H1 (cell line): Measurements from ENCODE around the gene SLC7A8. TPM values are rescaled to one million over a fixed set of nuclear protein-coding genes. Genes with fewer than 3 reads are reported as not detected.

Source experiments
- CTCF ChIA-PET: fragments of 300-600 bp; sonication (Branson Sonifier 250); formaldehyde crosslinking; loops from one replicate; lab custom pipeline; 2021; ENCODE audit not compliant: partially characterized antibody; lab: Charles Lee
- POLR2A ChIA-PET: fragments of 300-600 bp; sonication (Branson Sonifier 250); formaldehyde crosslinking; loops from one replicate; lab custom pipeline; 2021; ENCODE audit warnings: inconsistent platforms; ENCODE audit not compliant: partially characterized antibody; lab: Charles Lee
- DNase-seq, 2 experiments: peaks; one replicate each; pipeline versions ENCODE4 v3.0.0 to v3.0.0-alpha.2; 2010 to 2022; ENCODE audit warnings: low spot score in 2 of 2, low read depth in 1 of 2, mixed read lengths in 1 of 2
- FAIRE-seq: peaks from 2 replicates; lab custom pipeline; 2011; peaks lifted over from hg19 to GRCh38; lab: Jason Lieb, UNC
- H2AFZ ChIP-seq: 2 replicates; pipeline ENCODE4 v1.8.1; 2012; ENCODE audit warnings: low read length, inconsistent platforms
- H2AK5ac ChIP-seq: 2 replicates; pipeline ENCODE4 v1.6.1; 2013; ENCODE audit warnings: low read depth, low read length
- H2BK120ac ChIP-seq: replicated peaks from 2 replicates; pipeline ENCODE3; 2013; ENCODE audit warnings: low read depth, low read length, inconsistent platforms
- H2BK12ac ChIP-seq: 2 replicates; pipeline ENCODE4 v1.6.1; 2013; ENCODE audit warnings: low read depth, low read length
- H2BK15ac ChIP-seq: 2 replicates; pipeline ENCODE4 v1.6.1; 2013; ENCODE audit warnings: low read length
- H2BK20ac ChIP-seq: 2 replicates; pipeline ENCODE4 v1.6.1; 2013; ENCODE audit warnings: low read length
- H2BK5ac ChIP-seq: 2 replicates; pipeline ENCODE4 v1.6.1; 2013; ENCODE audit warnings: low read depth, low read length
- H3K14ac ChIP-seq: 2 replicates; pipeline ENCODE4 v1.6.1; 2013; ENCODE audit warnings: inconsistent platforms; ENCODE audit not compliant: insufficient read length
- H3K18ac ChIP-seq: 2 replicates; pipeline ENCODE4 v1.6.1; 2013; ENCODE audit warnings: low read length; ENCODE audit errors: extremely low read depth
- H3K23ac ChIP-seq: 2 replicates; pipeline ENCODE4 v1.6.1; 2013; ENCODE audit warnings: inconsistent platforms; ENCODE audit not compliant: insufficient read length
- H3K23me2 ChIP-seq: 2 replicates; pipeline ENCODE4 v1.6.1; 2013; ENCODE audit warnings: low read depth, low read length
- H3K27ac ChIP-seq: 2 replicates; pipeline ENCODE4 v1.6.1; 2011; ENCODE audit warnings: low read depth, low read length, inconsistent platforms
- H3K27me3 ChIP-seq, 4 experiments: replicated peaks in 1 of 4; 1 replicate in 1 of 4; 2 replicates in 3 of 4; pipeline versions ENCODE4 v1.6.1 to v1.8.1; 2011 to 2013; ENCODE audit warnings: low read length in 3 of 4, mild to moderate bottlenecking in 3 of 4, inconsistent platforms in 2 of 4, mixed read lengths in 2 of 4, moderate library complexity in 1 of 4; ENCODE audit not compliant: control insufficient read depth in 3 of 4, insufficient read depth in 3 of 4; ENCODE audit errors: extremely low read depth in 1 of 4
- H3K36me3 ChIP-seq, 4 experiments: 2 replicates each; pipeline versions ENCODE4 v1.6.1 to v1.8.1; 2011 to 2013; ENCODE audit warnings: mild to moderate bottlenecking in 4 of 4, low read length in 3 of 4, moderate library complexity in 2 of 4, control low read depth in 1 of 4, inconsistent platforms in 1 of 4; ENCODE audit not compliant: insufficient read depth in 4 of 4, control insufficient read depth in 2 of 4
- H3K4ac ChIP-seq: replicated peaks from 2 replicates; pipeline ENCODE3; 2013; ENCODE audit warnings: low read length, low read depth, mixed read lengths, inconsistent platforms; ENCODE audit not compliant: insufficient read length
- H3K4me1 ChIP-seq, 4 experiments: replicated peaks in 1 of 4; 1 replicate in 1 of 4; 2 replicates in 3 of 4; pipeline versions ENCODE4 v1.6.1 to v1.8.1; 2011 to 2013; ENCODE audit warnings: low read length in 3 of 4, inconsistent platforms in 2 of 4, mixed read lengths in 1 of 4; ENCODE audit not compliant: insufficient read depth in 4 of 4, control insufficient read depth in 3 of 4
- H3K4me2 ChIP-seq, 2 experiments: 2 replicates each; pipeline versions ENCODE4 v1.6.1 to v1.8.1; 2011 to 2013; ENCODE audit warnings: low read depth in 2 of 2, low read length in 2 of 2, control low read depth in 1 of 2, inconsistent platforms in 1 of 2, mild to moderate bottlenecking in 1 of 2; ENCODE audit not compliant: insufficient read depth in 1 of 2
- H3K4me3 ChIP-seq, 4 experiments: fragments of 200-600, 300-600 bp in 1 of 4; sonication (generic), shearing (Covaris generic), sonication (Bioruptor Twin) in 1 of 4; 2 replicates each; pipeline versions ENCODE4 v1.5.1 to v1.8.1; 2011 to 2016; ENCODE audit warnings: low read length in 4 of 4, low read depth in 3 of 4, control low read depth in 2 of 4, inconsistent platforms in 2 of 4, mild to moderate bottlenecking in 2 of 4, mixed read lengths in 1 of 4, moderate library complexity in 1 of 4; ENCODE audit not compliant: insufficient read depth in 2 of 4; ENCODE audit errors: extremely low read depth in 1 of 4
- H3K56ac ChIP-seq: replicated peaks from 2 replicates; pipeline ENCODE3; 2013; ENCODE audit warnings: low read depth, mild to moderate bottlenecking, mixed read lengths, low read length, inconsistent platforms; ENCODE audit not compliant: insufficient read length
- H3K79me1 ChIP-seq: 2 replicates; pipeline ENCODE4 v1.6.1; 2013; ENCODE audit warnings: low read depth, low read length, control low read depth
- H3K79me2 ChIP-seq, 2 experiments: 2 replicates each; pipeline versions ENCODE4 v1.6.1 to v1.8.1; 2012 to 2013; ENCODE audit warnings: low read length in 2 of 2, mild to moderate bottlenecking in 2 of 2, inconsistent platforms in 1 of 2; ENCODE audit not compliant: insufficient read depth in 2 of 2, control insufficient read depth in 1 of 2
- H3K9ac ChIP-seq, 4 experiments: replicated peaks in 1 of 4; 1 replicate in 1 of 4; 2 replicates in 3 of 4; pipeline versions ENCODE4 v1.6.1 to v1.8.1; 2011 to 2013; ENCODE audit warnings: low read depth in 3 of 4, low read length in 3 of 4, control low read depth in 2 of 4, mild to moderate bottlenecking in 2 of 4, moderate library complexity in 2 of 4, inconsistent platforms in 1 of 4; ENCODE audit errors: extremely low read depth in 1 of 4
- H3K9me3 ChIP-seq, 2 experiments: 2 replicates each; pipeline versions ENCODE4 v1.6.1 to v1.8.1; 2012 to 2013; ENCODE audit warnings: mild to moderate bottlenecking in 2 of 2, moderate library complexity in 2 of 2, control low read depth in 1 of 2, inconsistent platforms in 1 of 2, low read depth in 1 of 2, low read length in 1 of 2, mixed read lengths in 1 of 2; ENCODE audit not compliant: insufficient read depth in 2 of 2
- H4K20me1 ChIP-seq, 2 experiments: replicated peaks in 1 of 2; 2 replicates each; pipeline versions ENCODE3 to v1.8.1; 2011 to 2013; ENCODE audit warnings: inconsistent platforms in 2 of 2, low read length in 2 of 2, mild to moderate bottlenecking in 1 of 2; ENCODE audit not compliant: insufficient read depth in 2 of 2, control insufficient read depth in 1 of 2
- H4K5ac ChIP-seq: 2 replicates; pipeline ENCODE4 v1.6.1; 2013; ENCODE audit warnings: low read length, low read depth, mixed read lengths, inconsistent platforms; ENCODE audit not compliant: insufficient read length
- H4K8ac ChIP-seq: 2 replicates; pipeline ENCODE4 v1.8.0; 2013; ENCODE audit warnings: mild to moderate bottlenecking, moderate library complexity, low read length, inconsistent platforms; ENCODE audit not compliant: insufficient read depth; ENCODE audit errors: extremely low read depth
- H4K91ac ChIP-seq: replicated peaks from 2 replicates; pipeline ENCODE3; 2013; ENCODE audit warnings: low read length, mixed read lengths, inconsistent platforms; ENCODE audit not compliant: insufficient read length
- CBX8 ChIP-seq: fragments of 300-800, 300-1000 bp; sonication (generic); IDR thresholded peaks from 2 replicates; pipeline ENCODE4 v1.7.1; 2016; ENCODE audit warnings: low read depth, low read length, borderline replicate concordance
- EP300 ChIP-seq, 2 experiments: IDR thresholded peaks; 1 replicate in 1 of 2; 2 replicates in 1 of 2; pipeline ENCODE4 v1.6.1; 2011 to 2012; ENCODE audit warnings: low read depth in 2 of 2, low read length in 2 of 2, mild to moderate bottlenecking in 2 of 2, borderline replicate concordance in 1 of 2, inconsistent platforms in 1 of 2, moderate library complexity in 1 of 2
- HDAC6 ChIP-seq: IDR thresholded peaks from one replicate; pipeline ENCODE4 v1.7.1; 2012; ENCODE audit warnings: low read depth, mild to moderate bottlenecking, inconsistent platforms, low read length, moderate library complexity
- JUN ChIP-seq: IDR thresholded peaks from 2 replicates; pipeline ENCODE4 v1.6.1; 2011; ENCODE audit warnings: low read depth, mild to moderate bottlenecking, improper control_type of control experiment, low read length
- NANOG ChIP-seq: IDR thresholded peaks from 2 replicates; pipeline ENCODE4 v1.6.1; 2011; ENCODE audit warnings: low read length, low read depth, mild to moderate bottlenecking, inconsistent platforms; ENCODE audit not compliant: insufficient read depth, poor library complexity, severe bottlenecking
- POLR2AphosphoS5 ChIP-seq: IDR thresholded peaks from 2 replicates; pipeline ENCODE4 v1.6.1; 2011; ENCODE audit warnings: low read depth, low read length
- RAD21 ChIP-seq, 2 experiments: IDR thresholded peaks in 1 of 2; conservative IDR thresholded peaks in 1 of 2; 2 replicates each; pipeline ENCODE4 v1.6.1; 2011; ENCODE audit warnings: low read depth in 2 of 2, low read length in 2 of 2, improper control_type of control experiment in 1 of 2, inconsistent platforms in 1 of 2, mild to moderate bottlenecking in 1 of 2, moderate library complexity in 1 of 2
- SP2 ChIP-seq: IDR thresholded peaks from 2 replicates; pipeline ENCODE4 v1.6.1; 2012; ENCODE audit warnings: mild to moderate bottlenecking, low read length, inconsistent platforms
- TEAD4 ChIP-seq: IDR thresholded peaks from 2 replicates; pipeline ENCODE4 v1.6.1; 2012; ENCODE audit warnings: low read depth, low read length, inconsistent platforms, mixed read lengths
- YY1 ChIP-seq: IDR thresholded peaks from 2 replicates; pipeline ENCODE4 v1.6.1; 2011; ENCODE audit warnings: low read depth, mild to moderate bottlenecking, low read length
- WGBS, 2 experiments: shearing (Covaris generic) in 1 of 2; methylation state at CpG; one replicate each; pipeline versions ENCODE4 v1.1.6 to v1.1.7; 2013 to 2015; ENCODE audit warnings: low lambda C conversion rate in 2 of 2, mixed read lengths in 2 of 2, inconsistent platforms in 1 of 2, low coverage in 1 of 2, missing lambda C conversion rate in 1 of 2; ENCODE audit not compliant: insufficient replicate concordance in 2 of 2, insufficient coverage in 1 of 2, insufficient read length in 1 of 2; ENCODE audit errors: extremely low coverage in 1 of 2, missing lambda C conversion rate in 1 of 2; 5-methylcytosine and 5-hydroxymethylcytosine counted together
- polyA plus RNA-seq, 7 experiments: library from polyadenylated mRNA; depleted of rRNA in 3 of 7; stranded (reverse) in 5 of 7; unstranded in 2 of 7; fragments of >200 nt in 5 of 7; fragments of 200-250 nt in 2 of 7; gene quantifications; 1 replicate in 5 of 7; 2 replicates in 1 of 7; 4 replicates in 1 of 7; pipeline versions ENCODE4 v1.2.1 to v1.2.3, GENCODE V29; 2011 to 2013; ENCODE audit warnings: missing spikeins in 2 of 7, mixed read lengths in 2 of 7
- total RNA-seq: library from RNA; stranded (reverse); fragmentation: NEBNext Ultra II Directional; extraction: Animal tissue kit (Norgen Biotek cat#: 25700); gene quantifications from 2 replicates; pipeline ENCODE4 v1.2.1, GENCODE V29; 2021
- TF ChIP-seq, protein P1 (sequence below): IDR thresholded peaks from 2 replicates; pipeline ENCODE4 v1.6.1; 2011; ENCODE audit warnings: low read length, improper control_type of control experiment
- TF ChIP-seq, protein P2 (sequence below): IDR thresholded peaks from 2 replicates; pipeline ENCODE4 v1.6.1; 2012; ENCODE audit warnings: inconsistent platforms

The SLC7A8 gene
- total and polyA plus RNA-seq, 2 of the 8 experiments (the other 6 are each of a cell fraction or from before 2014, with no cell fraction given), result 182 to 204 TPM

DNA sequence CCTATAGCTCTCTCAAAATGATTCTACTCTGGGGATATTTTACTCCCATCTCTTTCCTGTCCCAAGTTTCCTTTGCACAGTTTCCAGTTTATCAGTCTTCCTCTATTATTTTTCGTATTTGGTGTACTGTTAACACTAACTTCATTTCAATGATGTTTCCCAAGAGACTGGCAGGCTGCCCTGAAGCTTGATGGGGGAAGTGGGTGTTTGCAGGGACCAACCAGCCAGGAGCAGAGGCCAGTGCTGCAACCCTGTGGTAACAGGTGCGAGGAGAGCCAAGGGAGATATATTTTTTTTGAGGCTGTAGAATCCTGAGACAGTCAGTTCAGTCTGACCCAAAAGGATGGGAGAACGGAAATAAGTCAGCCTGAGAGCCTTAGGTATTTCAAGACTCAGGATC, 52.6 kb downstream of the SLC7A8 start:
- H2BK120ac ChIP-seq, result no peak overlapping the region
- no peak overlapping the region for H4K5ac ChIP-seq
- H3K4ac ChIP-seq, result no peak overlapping the region
- no peak for DNase-seq
- H3K23ac ChIP-seq, result no peak overlapping the region
- no peaks in the 10 kb centered on the region for H3K79me2 ChIP-seq
- ChIA-PET CTCF (interaction anchor here (1.0 to 3.4 kb wide), 5 partner anchors 10 to 62 kb away, joined by 3 to 27 read pairs (median 5); no protein-coding TSS in a partner anchor), POLR2A (interaction anchor here (1.1 to 2.1 kb wide), 3 partner anchors 8 to 59 kb away, joined by 3 to 6 read pairs (median 3); no protein-coding TSS in a partner anchor)
- 0 out of 7 replicates have a peak, but pooled peaks cover 0 to under 1% (median 0%) of the 10 kb centered on the region in 4 experiments for H3K4me1 ChIP-seq
- H3K27me3 ChIP-seq, result no peaks in the 10 kb centered on the region
- 81% methylated on average over 3 of the region's 3 CpGs; no CpG with 5 or more reads in 1 of the 2 experiments for WGBS, 2 experiments
- H2BK5ac ChIP-seq, result no peak overlapping the region
- FAIRE-seq, result no peak
- no peak overlapping the region for H2BK15ac ChIP-seq
- no peak overlapping the region for H2AFZ ChIP-seq
- H3K18ac ChIP-seq, result no peak overlapping the region
- H4K20me1 ChIP-seq, result peaks cover 0 to 2% of the 10 kb centered on the region in 2 experiments
- no peak overlapping the region for H4K91ac ChIP-seq
- no peak overlapping the region for H3K4me3 ChIP-seq
- no peak overlapping the region for H4K8ac ChIP-seq
- H3K36me3 ChIP-seq, result peaks cover 15 to 52% (median 23%) of the 10 kb centered on the region in 4 experiments
- no peaks in the 10 kb centered on the region for H3K9me3 ChIP-seq
- H2AK5ac ChIP-seq, result no peak overlapping the region
- H3K56ac ChIP-seq, result no peak overlapping the region
- no peak overlapping the region for H3K14ac ChIP-seq
- H2BK20ac ChIP-seq, result no peak overlapping the region
- H3K27ac ChIP-seq, result no peak overlapping the region
- no peaks in the 10 kb centered on the region for H3K79me1 ChIP-seq
- no peaks in the 10 kb centered on the region for H3K23me2 ChIP-seq
- no peak overlapping the region for H3K4me2 ChIP-seq
- H3K9ac ChIP-seq, result no peak overlapping the region
- no peak overlapping the region for H2BK12ac ChIP-seq
- TF ChIP-seq RAD21 (IDR thresholded peaks at IDR 0.05 in 1 of 2, conservative IDR thresholded peaks at IDR 0.05 in 1 of 2; ENCODE audit: low read depth in 2 of 2, low read length in 2 of 2) (no peak), EP300 (IDR thresholded peaks at IDR 0.05; ENCODE audit: borderline replicate concordance in 1 of 2, low read depth in 2 of 2, low read length in 2 of 2) (no peak), NANOG (no peak), POLR2AphosphoS5 (no peak), SP2 (no peak), YY1 (no peak), HDAC6 (no peak), JUN (no peak), CBX8 (no peak), TEAD4 (no peak)
- TF ChIP-seq, protein P1, sequence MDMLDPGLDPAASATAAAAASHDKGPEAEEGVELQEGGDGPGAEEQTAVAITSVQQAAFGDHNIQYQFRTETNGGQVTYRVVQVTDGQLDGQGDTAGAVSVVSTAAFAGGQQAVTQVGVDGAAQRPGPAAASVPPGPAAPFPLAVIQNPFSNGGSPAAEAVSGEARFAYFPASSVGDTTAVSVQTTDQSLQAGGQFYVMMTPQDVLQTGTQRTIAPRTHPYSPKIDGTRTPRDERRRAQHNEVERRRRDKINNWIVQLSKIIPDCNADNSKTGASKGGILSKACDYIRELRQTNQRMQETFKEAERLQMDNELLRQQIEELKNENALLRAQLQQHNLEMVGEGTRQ, result no peak
- TF ChIP-seq, protein P2, sequence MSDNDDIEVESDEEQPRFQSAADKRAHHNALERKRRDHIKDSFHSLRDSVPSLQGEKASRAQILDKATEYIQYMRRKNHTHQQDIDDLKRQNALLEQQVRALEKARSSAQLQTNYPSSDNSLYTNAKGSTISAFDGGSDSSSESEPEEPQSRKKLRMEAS, result no peak
